Esophagus muscularis mucosa (tissue), 3 donors: ENCODE results near the gene AMER1.

ENCODE experiments used
- CTCF ChIP-seq, 3 experiments: fragments of 200-600 bp in 2 of 3; fragments of 450-650 bp in 1 of 3; sonication (generic) in 2 of 3; IDR thresholded peaks; one replicate each; pipeline ENCODE4 v1.5.1; 2017 to 2019; ENCODE audit warnings: antibody characterized with exemption in 3 of 3, mild to moderate bottlenecking in 2 of 3, moderate library complexity in 1 of 3
- POLR2A ChIP-seq: fragments of 450-650 bp; IDR thresholded peaks from one replicate; pipeline ENCODE4 v1.6.1; 2017; ENCODE audit warnings: antibody characterized with exemption, moderate library complexity, mild to moderate bottlenecking, low read depth

GRCh38 chrX:64192040-64192439 is 13.5 kb downstream of the AMER1 start:
- TF ChIP-seq CTCF (IDR thresholded peaks at IDR 0.05) = no peak
- no peak for TF ChIP-seq POLR2A
